ENCODE data around the gene RGS18.

RGS18 gene, protein sequence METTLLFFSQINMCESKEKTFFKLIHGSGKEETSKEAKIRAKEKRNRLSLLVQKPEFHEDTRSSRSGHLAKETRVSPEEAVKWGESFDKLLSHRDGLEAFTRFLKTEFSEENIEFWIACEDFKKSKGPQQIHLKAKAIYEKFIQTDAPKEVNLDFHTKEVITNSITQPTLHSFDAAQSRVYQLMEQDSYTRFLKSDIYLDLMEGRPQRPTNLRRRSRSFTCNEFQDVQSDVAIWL

DNA sequence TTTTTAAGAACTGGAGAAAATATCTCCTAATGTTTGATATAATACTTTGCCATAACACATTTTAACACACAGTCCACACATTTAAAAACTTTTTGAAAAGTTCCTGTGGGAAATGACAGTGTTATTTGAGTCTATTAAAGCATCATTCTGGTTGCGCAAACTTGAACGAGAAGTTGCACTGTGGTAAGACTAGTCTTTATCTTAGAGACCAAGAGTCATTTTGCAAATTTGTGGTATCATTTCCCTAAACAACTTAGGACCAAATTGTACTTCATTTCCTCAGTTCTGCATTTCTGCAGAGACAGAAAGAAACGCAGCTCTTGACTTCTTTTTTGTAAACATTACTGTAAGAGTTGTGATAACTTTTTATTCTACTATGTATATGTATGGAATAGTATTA lies at the start of gene RGS18:
Gene RGS18, plus strand, starts transcription at position 282 of the 400 bp plus-strand sequence. CDS start 176 bp downstream, outside the sequence.
- TF ChIP-seq CTCF (IDR thresholded peaks at IDR 0.05; ENCODE audit: insufficient read depth, low read depth, low read length, missing control alignments): no peak
- H3K4me3 ChIP-seq (ENCODE audit: low read length): no peak within 1 kb of the TSS
- no peak for DNase-seq (ENCODE audit: low read depth)

GRCh38 chr1:192109576-192109975 lies 48.7 kb upstream of the RGS18 start:
- no peak overlapping the region for H3K4me3 ChIP-seq (ENCODE audit: low read length)
- DNase-seq (ENCODE audit: low read depth): no peak
- TF ChIP-seq CTCF (IDR thresholded peaks at IDR 0.05; ENCODE audit: insufficient read depth, low read depth, low read length, missing control alignments): no peak

DNA sequence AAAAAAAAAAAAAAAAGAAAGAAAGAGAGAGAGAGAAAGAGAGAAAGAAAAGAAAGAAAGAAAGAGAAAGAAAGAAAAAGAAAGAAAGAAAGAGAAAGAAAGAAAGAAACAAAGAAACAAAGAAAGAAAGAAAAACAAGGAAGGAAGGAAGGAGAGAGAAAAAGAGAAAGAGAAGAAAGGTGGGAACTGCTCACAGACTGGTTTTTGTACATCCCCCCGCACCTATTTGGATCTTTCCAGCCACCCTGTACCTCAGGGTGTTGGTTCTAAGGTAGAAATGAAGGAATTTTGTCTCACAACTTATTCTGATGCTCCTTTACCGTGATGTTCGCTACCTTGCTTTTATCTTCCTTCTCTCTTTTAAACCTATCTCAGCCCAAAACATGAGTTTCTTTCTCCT lies 43.3 kb upstream of the RGS18 start:
- DNase-seq (ENCODE audit: low read depth): no peak
- no peak for TF ChIP-seq CTCF (IDR thresholded peaks at IDR 0.05; ENCODE audit: insufficient read depth, low read depth, low read length, missing control alignments)
- no peak overlapping the region for H3K4me3 ChIP-seq (ENCODE audit: low read length)

GRCh38 chr1:192118881-192119405 lies 39.3 kb upstream of the RGS18 start:
- TF ChIP-seq CTCF (IDR thresholded peaks at IDR 0.05; ENCODE audit: insufficient read depth, low read depth, low read length, missing control alignments): no peak
- no peak for DNase-seq (ENCODE audit: low read depth)
- H3K4me3 ChIP-seq (ENCODE audit: low read length): no peak overlapping the region

DNA sequence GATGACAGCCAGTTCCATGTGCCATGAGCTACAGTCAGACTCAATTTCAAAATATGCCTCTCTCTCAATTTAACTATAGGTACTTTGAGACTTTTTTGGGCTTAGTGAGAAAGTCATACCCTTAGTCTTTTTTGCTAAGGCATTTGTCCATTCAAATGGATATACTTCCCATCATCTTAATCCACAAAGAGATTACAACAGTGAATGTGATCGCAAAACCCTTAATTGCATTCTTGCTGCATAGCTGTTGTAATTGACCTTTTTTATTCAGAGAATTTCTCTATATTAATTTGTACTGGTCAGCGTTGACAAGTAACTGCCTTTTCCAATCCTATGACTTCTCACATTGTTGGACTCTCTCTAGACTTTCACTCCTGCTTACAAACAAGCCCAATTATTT lies 38.6 kb upstream of the RGS18 start:
- no peak overlapping the region for H3K4me3 ChIP-seq (ENCODE audit: low read length)
- TF ChIP-seq CTCF (IDR thresholded peaks at IDR 0.05; ENCODE audit: insufficient read depth, low read depth, low read length, missing control alignments): no peak
- DNase-seq (ENCODE audit: low read depth): no peak

GRCh38 chr1:192122668-192123067 lies 35.6 kb upstream of the RGS18 start:
- TF ChIP-seq CTCF (IDR thresholded peaks at IDR 0.05; ENCODE audit: insufficient read depth, low read depth, low read length, missing control alignments): no peak
- H3K4me3 ChIP-seq (ENCODE audit: low read length): no peak overlapping the region
- no peak for DNase-seq (ENCODE audit: low read depth)

GRCh38 chr1:192123212-192123611 lies 35.0 kb upstream of the RGS18 start:
- no peak for TF ChIP-seq CTCF (IDR thresholded peaks at IDR 0.05; ENCODE audit: insufficient read depth, low read depth, low read length, missing control alignments)
- no peak for DNase-seq (ENCODE audit: low read depth)
- H3K4me3 ChIP-seq (ENCODE audit: low read length): no peak overlapping the region
